ENCODE results near the gene PDGFA. TPM values are rescaled to one million over a fixed set of nuclear protein-coding genes. Genes with fewer than 3 reads are reported as not detected.

The PDGFA gene
- total and polyA plus RNA-seq, 2 donors from 2014 or later, result 14.1 to 53.0 TPM

DNA sequence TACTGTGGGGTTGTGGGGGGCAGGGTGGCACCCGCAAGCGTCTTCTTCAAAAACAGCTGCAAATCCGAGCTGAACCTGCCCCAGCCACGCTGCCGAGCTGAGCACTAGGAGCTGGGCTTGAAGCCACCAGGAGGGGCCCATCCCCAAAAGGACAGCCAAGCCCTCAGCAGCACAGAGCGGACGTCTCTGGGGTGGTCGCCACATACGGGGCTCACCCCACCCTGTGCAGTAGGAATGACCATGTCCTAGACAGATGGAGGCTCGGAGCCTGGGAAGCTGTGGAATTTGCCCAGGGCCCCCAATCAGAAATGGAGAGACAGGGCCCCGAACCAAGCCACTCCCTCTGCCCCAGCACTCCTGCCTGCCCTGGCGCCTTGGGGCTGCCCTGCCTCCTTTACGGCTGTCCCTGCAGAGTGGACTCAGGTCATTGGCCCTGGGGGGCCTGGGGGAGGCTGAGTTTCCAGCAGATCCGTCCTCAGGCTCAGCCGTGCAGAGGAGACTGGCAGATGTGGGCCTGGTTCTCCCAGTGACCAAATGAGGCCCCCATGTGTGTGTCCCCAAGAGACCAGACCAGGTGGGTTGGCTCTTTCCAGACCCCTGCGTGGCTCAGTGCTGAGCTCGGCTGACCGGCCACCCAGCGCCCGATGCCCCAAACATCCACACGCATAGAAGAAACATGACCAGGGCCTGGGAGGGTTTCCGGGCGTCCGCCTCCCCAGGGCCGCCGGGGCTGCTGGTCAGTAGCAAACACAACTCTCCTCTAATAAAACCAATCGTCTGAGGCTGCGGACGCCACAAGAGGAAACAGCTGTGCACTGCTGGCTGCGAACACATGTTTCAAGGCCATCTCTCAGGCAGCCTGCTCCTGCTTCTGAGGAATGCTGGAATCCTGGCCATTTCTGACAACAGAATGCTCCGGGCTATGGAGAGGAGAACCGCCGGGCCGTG lies 54.9 kb downstream of the PDGFA start:
- H3K4me1 ChIP-seq (ENCODE audit: control insufficient read depth in 2 of 3, insufficient read depth in 2 of 3, low read depth in 1 of 3, low read length in 3 of 3), result peaks cover 0 to 21% (median 0%) of the 10 kb centered on the region in 3 donors
- H3K9me3 ChIP-seq (ENCODE audit: control insufficient read depth in 2 of 3, insufficient read depth in 1 of 3, low read length in 3 of 3), result no peaks in the 10 kb centered on the region
- TF ChIP-seq, protein P1, sequence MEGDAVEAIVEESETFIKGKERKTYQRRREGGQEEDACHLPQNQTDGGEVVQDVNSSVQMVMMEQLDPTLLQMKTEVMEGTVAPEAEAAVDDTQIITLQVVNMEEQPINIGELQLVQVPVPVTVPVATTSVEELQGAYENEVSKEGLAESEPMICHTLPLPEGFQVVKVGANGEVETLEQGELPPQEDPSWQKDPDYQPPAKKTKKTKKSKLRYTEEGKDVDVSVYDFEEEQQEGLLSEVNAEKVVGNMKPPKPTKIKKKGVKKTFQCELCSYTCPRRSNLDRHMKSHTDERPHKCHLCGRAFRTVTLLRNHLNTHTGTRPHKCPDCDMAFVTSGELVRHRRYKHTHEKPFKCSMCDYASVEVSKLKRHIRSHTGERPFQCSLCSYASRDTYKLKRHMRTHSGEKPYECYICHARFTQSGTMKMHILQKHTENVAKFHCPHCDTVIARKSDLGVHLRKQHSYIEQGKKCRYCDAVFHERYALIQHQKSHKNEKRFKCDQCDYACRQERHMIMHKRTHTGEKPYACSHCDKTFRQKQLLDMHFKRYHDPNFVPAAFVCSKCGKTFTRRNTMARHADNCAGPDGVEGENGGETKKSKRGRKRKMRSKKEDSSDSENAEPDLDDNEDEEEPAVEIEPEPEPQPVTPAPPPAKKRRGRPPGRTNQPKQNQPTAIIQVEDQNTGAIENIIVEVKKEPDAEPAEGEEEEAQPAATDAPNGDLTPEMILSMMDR (IDR thresholded peaks at IDR 0.05; ENCODE audit: borderline replicate concordance, extremely low read depth, insufficient read depth), result no peak
- no peaks in the 10 kb centered on the region for H3K36me3 ChIP-seq (ENCODE audit: control insufficient read depth in 2 of 3, insufficient read depth in 3 of 3, low read length in 3 of 3)
- intact Hi-C loops (cut with DNase I), result no loop called here
- no peaks in the 10 kb centered on the region for H3K27me3 ChIP-seq (ENCODE audit: control insufficient read depth, insufficient read depth, low read length)
- no peak overlapping the region for H3K9ac ChIP-seq (ENCODE audit: low read length in 3 of 3)
- H3K4me3 ChIP-seq (ENCODE audit: low read length in 3 of 3), result no peak overlapping the region
- DNase-seq, result peak; percentile 81 to 96 (median 84)
- no peak overlapping the region for H3K27ac ChIP-seq (ENCODE audit: low read depth in 2 of 2, low read length in 2 of 2)
- no peak for FAIRE-seq

DNA sequence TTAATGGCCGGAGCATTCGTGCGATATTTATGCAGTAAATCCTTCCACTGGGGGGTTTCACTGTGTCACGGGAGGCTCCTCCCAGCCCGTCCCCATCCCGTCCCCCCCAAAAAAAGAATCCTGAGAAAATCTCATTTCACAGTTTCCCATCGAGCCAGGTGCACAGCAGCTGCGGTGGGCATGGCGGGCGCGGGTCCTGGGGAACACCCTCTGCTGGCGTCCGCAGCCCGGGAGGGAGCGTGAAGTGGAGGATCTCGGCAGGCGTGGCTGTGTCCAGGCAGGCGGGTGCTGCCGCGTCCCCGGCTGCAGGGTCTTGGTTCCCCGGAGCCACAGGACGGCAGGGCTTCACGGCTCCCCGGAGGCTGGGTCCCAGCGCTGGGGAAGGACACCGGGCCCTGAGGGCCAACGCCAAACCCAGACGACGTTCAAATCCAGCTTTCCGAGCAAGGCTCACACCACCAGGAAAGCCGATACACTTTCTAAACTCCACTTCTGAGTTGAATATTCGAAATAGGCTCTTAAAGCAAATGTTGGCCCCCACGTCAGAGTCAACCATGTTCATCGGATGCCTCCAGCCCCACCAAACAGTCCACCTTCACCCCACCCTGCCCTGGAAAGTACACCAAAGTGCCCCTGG lies 55.7 kb downstream of the PDGFA start:
- TF ChIP-seq, protein P1 (IDR thresholded peaks at IDR 0.05; ENCODE audit: borderline replicate concordance, extremely low read depth, insufficient read depth), result no peak
- DNase-seq (peak in 2 of 5 donors; percentile 54 to 72), FAIRE-seq (no peak)
- Histone ChIP-seq H3K27ac (ENCODE audit: low read depth in 2 of 2, low read length in 2 of 2) (no peak overlapping the region), H3K4me3 (ENCODE audit: low read length in 3 of 3) (no peak overlapping the region), H3K9ac (ENCODE audit: low read length in 3 of 3) (no peak overlapping the region), H3K27me3 (ENCODE audit: control insufficient read depth, insufficient read depth, low read length) (no peaks in the 10 kb centered on the region), H3K4me1 (ENCODE audit: control insufficient read depth in 2 of 3, insufficient read depth in 2 of 3, low read depth in 1 of 3, low read length in 3 of 3) (peaks cover 0 to 19% (median 0%) of the 10 kb centered on the region in 3 donors), H3K36me3 (ENCODE audit: control insufficient read depth in 2 of 3, insufficient read depth in 3 of 3, low read length in 3 of 3) (no peaks in the 10 kb centered on the region), H3K9me3 (ENCODE audit: control insufficient read depth in 2 of 3, insufficient read depth in 1 of 3, low read length in 3 of 3) (no peaks in the 10 kb centered on the region)
- intact Hi-C loops (cut with DNase I), result no loop called here

DNA sequence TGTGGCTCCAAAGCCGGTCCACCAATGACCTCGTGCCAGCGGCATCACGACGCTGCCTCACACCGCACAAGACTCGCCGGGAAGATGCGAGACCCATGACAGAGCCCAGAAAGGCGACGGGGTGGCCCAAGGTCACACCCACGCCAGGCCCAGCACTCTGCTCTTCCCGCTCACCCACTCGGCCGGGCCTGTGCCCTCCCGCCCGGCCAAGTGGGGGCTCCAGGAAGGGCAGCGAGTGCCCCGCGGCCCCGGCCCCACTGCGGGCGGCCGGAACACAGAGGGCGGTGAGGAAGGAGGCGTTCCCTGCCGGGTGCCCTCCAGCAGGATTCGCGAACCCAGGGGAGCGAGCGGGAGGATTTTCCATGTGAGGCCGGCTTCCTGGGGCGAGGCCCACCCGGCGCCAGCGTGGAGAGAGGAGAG lies 56.3 kb downstream of the PDGFA start:
- H3K36me3 ChIP-seq (ENCODE audit: control insufficient read depth in 2 of 3, insufficient read depth in 3 of 3, low read length in 3 of 3), result no peaks in the 10 kb centered on the region
- H3K27me3 ChIP-seq (ENCODE audit: control insufficient read depth, insufficient read depth, low read length), result no peaks in the 10 kb centered on the region
- H3K9ac ChIP-seq (ENCODE audit: low read length in 3 of 3), result no peak overlapping the region
- no peak overlapping the region for H3K27ac ChIP-seq (ENCODE audit: low read depth in 2 of 2, low read length in 2 of 2)
- no peaks in the 10 kb centered on the region for H3K9me3 ChIP-seq (ENCODE audit: control insufficient read depth in 2 of 3, insufficient read depth in 1 of 3, low read length in 3 of 3)
- FAIRE-seq (no peak), DNase-seq (peak in 1 of 5 donors; percentile 58)
- TF ChIP-seq, protein P1 (IDR thresholded peaks at IDR 0.05; ENCODE audit: borderline replicate concordance, extremely low read depth, insufficient read depth), result no peak
- intact Hi-C loops (cut with DNase I), result no loop called here
- no peak overlapping the region for H3K4me3 ChIP-seq (ENCODE audit: low read length in 3 of 3)
- H3K4me1 ChIP-seq (ENCODE audit: control insufficient read depth in 2 of 3, insufficient read depth in 2 of 3, low read depth in 1 of 3, low read length in 3 of 3), result peaks cover 0 to 19% (median 0%) of the 10 kb centered on the region in 3 donors
